MM.1S (cell line): ENCODE results near the gene SEMA4D.

Source experiments
- EZH2 ChIP-seq: fragments of 300-600 bp; sonication (generic); optimal IDR thresholded peaks from 2 replicates; pipeline ENCODE3; 2017; ENCODE audit warnings: low read depth, mild to moderate bottlenecking, antibody characterized with exemption, low read length, mixed read lengths
- EZH2phosphoT487 ChIP-seq: fragments of 300-600 bp; sonication (generic); IDR thresholded peaks from 2 replicates; pipeline ENCODE4 v1.6.1; 2018; ENCODE audit warnings: antibody characterized with exemption, low read length
- TF ChIP-seq, protein P1 (sequence below): fragments of 300-600 bp; sonication (generic); IDR thresholded peaks from 2 replicates; pipeline ENCODE4 v1.5.1; 2016; ENCODE audit warnings: antibody characterized with exemption, low read length, mixed read lengths

DNA sequence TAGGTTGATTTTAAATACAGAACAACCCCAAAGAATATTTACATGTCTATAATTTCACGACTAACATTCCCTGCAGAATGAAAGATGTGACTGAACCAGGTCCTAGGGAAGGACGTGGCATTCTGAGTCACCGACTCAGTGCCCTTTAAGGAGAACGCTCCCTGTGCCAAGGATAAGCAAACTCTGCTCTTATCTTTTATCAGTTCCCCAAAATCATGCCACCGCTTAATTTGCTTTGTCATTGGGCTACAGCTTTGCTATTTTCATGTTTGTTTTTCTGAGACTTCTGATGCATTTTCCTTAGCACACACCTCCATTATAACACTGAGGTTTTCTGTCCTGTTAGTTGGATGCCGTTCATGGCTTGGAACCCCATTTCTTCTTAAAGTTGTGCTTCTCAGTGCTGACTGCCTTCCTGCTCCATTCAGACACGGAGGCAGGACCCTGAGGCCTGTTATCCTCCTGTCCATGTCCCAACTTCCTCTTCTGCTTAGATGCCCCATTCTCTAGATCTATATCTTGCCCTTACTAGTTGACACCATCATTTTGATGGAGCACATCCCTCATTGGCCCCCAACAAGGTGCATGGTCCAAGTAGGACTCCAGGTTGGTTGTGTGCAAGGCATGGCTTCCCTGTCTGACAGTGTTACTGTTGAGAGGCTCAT, 11.2 kb upstream of the SEMA4D start:
- TF ChIP-seq, protein P1, sequence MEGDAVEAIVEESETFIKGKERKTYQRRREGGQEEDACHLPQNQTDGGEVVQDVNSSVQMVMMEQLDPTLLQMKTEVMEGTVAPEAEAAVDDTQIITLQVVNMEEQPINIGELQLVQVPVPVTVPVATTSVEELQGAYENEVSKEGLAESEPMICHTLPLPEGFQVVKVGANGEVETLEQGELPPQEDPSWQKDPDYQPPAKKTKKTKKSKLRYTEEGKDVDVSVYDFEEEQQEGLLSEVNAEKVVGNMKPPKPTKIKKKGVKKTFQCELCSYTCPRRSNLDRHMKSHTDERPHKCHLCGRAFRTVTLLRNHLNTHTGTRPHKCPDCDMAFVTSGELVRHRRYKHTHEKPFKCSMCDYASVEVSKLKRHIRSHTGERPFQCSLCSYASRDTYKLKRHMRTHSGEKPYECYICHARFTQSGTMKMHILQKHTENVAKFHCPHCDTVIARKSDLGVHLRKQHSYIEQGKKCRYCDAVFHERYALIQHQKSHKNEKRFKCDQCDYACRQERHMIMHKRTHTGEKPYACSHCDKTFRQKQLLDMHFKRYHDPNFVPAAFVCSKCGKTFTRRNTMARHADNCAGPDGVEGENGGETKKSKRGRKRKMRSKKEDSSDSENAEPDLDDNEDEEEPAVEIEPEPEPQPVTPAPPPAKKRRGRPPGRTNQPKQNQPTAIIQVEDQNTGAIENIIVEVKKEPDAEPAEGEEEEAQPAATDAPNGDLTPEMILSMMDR: no peak
- TF ChIP-seq EZH2 (no peak), EZH2phosphoT487 (no peak)
